GM21786 (cell line): ENCODE results near the gene CHST15.

ENCODE experiments used
- ATAC-seq: cut with Tn5 transposase; IDR thresholded peaks from one replicate; pipeline ENCODE4 v1.9.1; 2021; ENCODE audit not compliant: unreplicated experiment

Gene CHST15

GRCh38 chr10:124083740-124084397, 9.5 kb downstream of the CHST15 start:
- no peak for ATAC-seq

GRCh38 chr10:124083047-124083739, 10.2 kb downstream of the CHST15 start:
- ATAC-seq, result no peak

DNA sequence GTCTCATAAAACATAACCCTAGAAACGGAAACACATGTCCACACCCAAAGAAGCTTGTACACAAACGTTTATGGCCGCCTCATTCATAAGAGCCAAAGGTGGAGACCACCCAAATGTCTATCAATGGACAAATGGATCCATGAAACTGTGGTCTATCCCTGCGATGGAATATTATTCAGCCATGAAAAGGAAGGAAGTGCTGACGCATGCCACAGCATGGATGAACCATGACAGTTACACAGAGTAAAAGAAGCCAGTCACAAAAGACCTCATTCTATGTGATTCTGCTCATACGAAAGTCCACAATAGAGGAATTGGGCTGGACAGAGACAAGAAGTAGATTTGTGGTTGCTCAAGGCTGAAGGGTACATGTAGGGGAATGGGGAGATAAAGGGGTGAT, 10.8 kb downstream of the CHST15 start:
- no peak for ATAC-seq

- no peak for ATAC-seq
These were observed 11.8 kb downstream of the CHST15 start for GRCh38 chr10:124081547-124082140.

- ATAC-seq, result no peak
These were observed 13.5 kb downstream of the CHST15 start for GRCh38 chr10:124079864-124080263.

DNA sequence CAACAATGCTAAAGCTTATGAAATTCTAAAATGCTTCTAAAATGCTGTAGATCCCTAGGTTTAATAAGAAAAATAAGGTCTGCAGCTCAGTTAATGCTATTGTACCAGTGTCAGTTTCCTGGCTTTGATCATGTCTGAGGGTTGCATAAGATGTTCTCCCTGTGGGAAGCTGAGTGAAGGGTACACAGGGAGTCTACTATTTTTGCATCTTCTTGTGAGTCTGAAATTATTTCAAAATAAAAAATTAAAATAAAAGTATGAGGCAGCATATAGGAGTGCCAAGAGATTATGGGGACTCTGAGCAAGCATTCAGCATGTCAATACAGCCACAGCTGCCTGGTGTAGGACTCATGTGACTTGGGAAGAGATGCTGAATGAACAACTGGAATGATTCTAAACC, 14.7 kb downstream of the CHST15 start:
- no peak for ATAC-seq

- no peak for ATAC-seq
These were observed 15.4 kb downstream of the CHST15 start for GRCh38 chr10:124078028-124078427.

DNA sequence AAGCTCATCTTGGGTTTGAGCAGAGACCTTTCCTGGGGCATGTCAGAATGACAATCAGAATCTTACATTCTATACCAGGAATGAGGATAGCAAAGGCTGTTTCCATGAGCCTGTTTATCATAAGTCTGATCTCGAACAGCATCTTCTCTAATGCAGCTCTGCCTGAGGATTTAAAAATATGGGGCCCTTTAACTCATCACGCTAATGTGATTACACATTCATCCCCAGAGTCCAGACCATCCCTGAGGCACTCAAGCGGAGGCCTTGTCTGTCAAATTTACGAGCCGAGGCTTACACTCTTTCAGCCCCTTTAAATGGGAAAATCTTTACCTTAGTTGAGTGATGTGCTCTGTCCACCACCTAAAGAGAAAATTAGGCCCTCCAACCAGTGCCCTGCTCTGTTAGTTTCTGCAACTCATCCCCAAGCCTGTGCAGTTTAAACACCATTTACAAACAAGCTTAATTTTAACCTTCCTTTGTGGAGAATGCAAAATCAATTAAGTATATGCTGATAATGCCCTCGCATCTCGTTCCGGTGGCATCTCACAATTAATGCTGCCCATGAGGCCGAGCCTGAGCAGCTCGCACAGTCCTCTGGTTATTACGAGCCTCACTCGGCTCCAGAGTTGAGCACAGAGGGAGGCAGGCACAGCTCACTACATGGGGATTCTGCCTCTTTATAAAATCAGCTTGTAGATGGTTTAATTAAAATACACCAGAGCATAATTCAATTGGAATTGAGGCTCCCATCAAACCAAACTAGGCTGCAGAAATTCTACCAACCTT, 16.0 kb downstream of the CHST15 start:
- ATAC-seq, result no peak

- no peak for ATAC-seq
These were observed 17.2 kb downstream of the CHST15 start for GRCh38 chr10:124076148-124076733.

DNA sequence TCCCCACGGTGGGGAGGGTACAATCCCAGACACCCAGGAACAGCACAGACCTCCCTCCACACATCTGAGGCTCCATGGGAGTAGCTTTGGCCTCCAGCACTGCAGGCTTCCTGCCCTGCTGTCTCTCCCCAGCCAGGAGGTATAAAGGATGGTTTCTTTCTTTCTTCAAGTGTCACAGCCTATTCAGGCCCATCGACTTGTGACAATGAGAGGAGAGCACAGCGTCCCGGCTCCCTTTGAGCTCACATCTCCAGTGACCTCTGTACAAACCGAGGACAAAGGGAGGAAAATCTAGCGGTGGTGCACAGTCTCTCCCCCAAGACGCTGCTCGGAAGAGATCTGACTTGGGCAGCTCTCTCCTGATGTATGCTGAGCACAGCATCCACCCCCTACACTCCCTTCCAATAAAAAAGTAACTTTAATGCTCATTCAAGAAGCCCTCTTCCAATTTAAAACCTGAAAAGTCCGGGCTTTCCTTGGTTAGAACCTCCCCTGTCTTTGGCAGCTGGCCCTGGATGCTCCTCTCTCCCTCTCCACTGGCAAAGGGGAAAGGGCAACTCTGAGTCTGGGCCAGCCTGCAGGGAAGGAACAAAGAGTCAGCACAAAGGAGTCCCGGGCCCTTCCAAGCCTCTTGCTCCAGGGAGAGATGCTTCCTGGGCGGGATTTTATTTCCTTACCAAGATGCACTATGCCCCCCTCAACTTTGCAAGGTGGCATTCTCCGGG, 18.0 kb downstream of the CHST15 start:
- ATAC-seq, result no peak

DNA sequence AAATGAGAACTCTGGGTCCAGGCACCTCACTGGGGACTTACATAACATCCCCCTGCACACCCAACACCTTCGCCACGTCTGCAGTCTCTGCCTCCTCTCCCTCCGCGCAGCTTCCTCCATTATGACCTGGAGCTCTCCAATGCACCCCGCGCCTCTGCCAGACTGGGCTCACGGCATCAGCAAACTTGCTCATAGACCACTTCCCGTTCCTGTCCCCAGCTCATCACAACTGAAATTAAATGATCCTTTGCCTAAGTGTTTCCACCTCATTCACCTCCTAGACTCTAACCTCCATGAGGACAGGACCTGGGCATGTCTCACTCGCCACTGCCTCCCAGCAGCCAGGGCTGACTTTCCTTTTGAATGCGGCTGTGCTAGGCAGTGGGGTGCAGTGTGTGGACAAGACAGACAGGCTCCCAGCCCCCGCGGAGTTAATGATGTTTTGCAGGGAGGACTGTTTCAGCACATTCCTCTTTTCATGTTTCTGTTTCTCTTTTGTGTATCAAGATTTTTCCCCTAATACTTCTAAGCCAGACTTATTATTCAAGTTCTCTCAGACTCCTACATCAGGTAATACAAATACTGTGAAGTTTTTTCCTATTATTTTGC, 18.8 kb downstream of the CHST15 start:
- ATAC-seq, result no peak

DNA sequence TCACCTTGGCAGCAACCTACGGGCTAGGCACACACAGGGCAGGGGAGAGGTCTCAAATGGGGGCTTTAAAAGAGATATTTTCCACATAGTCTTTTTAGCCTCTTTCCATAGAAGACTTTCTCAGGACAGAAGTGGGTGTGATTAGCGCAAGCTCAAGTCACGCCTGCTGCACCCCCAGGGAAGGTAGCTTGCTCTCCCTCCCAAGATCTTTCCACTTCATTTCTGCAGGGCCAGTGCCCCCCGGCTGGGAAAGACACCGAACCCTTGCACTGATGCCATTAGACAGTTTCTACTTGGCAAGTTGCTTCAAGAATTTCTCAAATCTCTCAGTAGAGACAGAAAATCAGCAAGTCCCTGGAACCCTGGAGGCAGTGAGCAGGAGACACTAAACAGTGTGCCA, 19.4 kb downstream of the CHST15 start:
- ATAC-seq, result no peak

GRCh38 chr10:124072541-124072940, 20.9 kb downstream of the CHST15 start:
- no peak for ATAC-seq

GRCh38 chr10:124072106-124072505, 21.3 kb downstream of the CHST15 start:
- ATAC-seq, result no peak

- ATAC-seq, result no peak
These were observed 22.3 kb downstream of the CHST15 start for GRCh38 chr10:124071141-124071540.

DNA sequence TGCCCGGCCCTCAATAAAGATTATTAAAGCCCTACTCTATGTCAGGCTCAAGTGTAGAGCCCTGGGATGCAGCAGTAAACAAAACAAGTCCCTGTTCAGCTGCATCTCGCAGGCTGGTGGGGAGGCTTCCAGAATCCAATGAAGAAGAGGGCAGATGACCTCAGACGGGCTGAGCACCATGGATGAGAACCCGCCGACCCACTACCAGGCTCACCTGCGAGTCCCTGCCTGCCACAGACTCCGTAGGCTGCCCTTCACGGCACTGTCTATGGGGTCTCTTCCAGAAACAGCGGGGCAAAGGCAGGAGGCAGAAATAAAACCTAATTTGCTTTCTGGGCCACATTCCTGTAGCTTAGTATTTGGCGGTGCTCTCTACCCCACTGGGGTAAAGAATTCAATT, 22.7 kb downstream of the CHST15 start:
- ATAC-seq, result no peak

- ATAC-seq, result no peak
These were observed 23.8 kb downstream of the CHST15 start for GRCh38 chr10:124069341-124070264.

GRCh38 chr10:124068929-124069328, 24.5 kb downstream of the CHST15 start:
- no peak for ATAC-seq

DNA sequence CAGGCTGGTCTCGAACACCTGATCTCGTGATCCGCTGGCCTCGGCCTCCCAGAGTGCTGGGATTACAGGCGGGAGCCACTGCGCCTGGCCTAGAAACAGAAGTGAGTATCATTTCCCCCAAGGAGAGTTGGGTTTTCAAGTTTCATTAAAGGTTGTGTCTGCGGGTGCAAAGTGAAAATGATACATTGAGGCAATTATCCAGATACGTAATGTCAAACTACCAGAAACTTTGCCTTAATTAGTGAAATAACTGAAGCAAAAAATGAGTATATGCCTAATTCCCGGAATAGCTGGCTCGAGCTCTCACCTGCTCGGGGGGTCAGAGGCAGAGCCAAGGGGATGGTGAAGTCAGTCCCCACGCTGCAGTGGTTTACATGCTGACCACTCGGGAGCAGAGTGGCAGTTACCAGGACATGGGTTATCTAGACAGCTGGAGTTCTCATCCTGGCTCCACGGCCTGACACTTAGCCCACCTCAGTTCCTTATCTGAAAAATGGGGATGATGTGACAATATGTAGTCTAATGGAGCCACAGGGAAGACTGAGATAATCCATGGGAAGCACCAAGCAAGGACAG, 25.5 kb downstream of the CHST15 start:
- ATAC-seq, result no peak
